Mucosa of descending colon (tissue), 3 donors: ENCODE results near the gene RPS6KB2. TPM values are rescaled to one million over a fixed set of nuclear protein-coding genes. Genes with fewer than 3 reads are reported as not detected.

ENCODE experiments used
- ATAC-seq: fragments of 200-7000 bp; cut with Tn5 transposase; one replicate; pipeline ENCODE4 v1.9.1; 2020; ENCODE audit warnings: mild to moderate bottlenecking, moderate library complexity
- DNase-seq, 3 donors: peaks; one replicate each; pipeline ENCODE4 v3.0.0-alpha.2; 2020
- H3K36me3 ChIP-seq: fragments of 200-600 bp; one replicate; pipeline ENCODE4 v1.8.0; 2021; ENCODE audit warnings: low read depth, mild to moderate bottlenecking
- H3K4me1 ChIP-seq: fragments of 200-600 bp; one replicate; pipeline ENCODE4 v1.8.0; 2021; ENCODE audit warnings: low read depth, mild to moderate bottlenecking
- H3K4me3 ChIP-seq: fragments of 200-600 bp; one replicate; pipeline ENCODE4 v1.8.0; 2021; ENCODE audit warnings: mild to moderate bottlenecking
- H3K9me3 ChIP-seq: fragments of 200-600 bp; one replicate; pipeline ENCODE4 v1.8.0; 2021; ENCODE audit warnings: mild to moderate bottlenecking
- intact Hi-C, 2 donors: fragments of 100-400 bp; cut with DNase I in 1 of 2; cut with micrococcal nuclease in 1 of 2; formaldehyde crosslinking; loops; one replicate each; pipeline versions ENCODE4 v1.11.0 to v1.11.1; 2022; cut with DNase I, micrococcal nuclease
- total RNA-seq, 3 donors: library from RNA; stranded (reverse); fragmentation: NEBNext Ultra II Directional in 2 of 3; extraction: Animal tissue kit (Norgen Biotek cat#: 25700) in 2 of 3; gene quantifications; one replicate each; pipeline versions ENCODE4 v1.2.1 to v1.2.4, GENCODE V29; 2021 to 2023
- TF ChIP-seq, protein P1 (sequence below): fragments of 200-600 bp; IDR thresholded peaks from one replicate; pipeline ENCODE4 v1.8.0; 2022; ENCODE audit warnings: antibody characterized with exemption, mild to moderate bottlenecking
- donor health status: DM: no; HTN: no; CAD: no; lungs with moderate emphysema.
- donor health status: DM: no; HTN: no; CAD: no.
- donor health status: DM: no; HTN: yes; CAD: no.

The RPS6KB2 gene
- total RNA-seq, 3 donors from 2014 or later: 43.1 to 51.6 (median 45.4) TPM

DNA sequence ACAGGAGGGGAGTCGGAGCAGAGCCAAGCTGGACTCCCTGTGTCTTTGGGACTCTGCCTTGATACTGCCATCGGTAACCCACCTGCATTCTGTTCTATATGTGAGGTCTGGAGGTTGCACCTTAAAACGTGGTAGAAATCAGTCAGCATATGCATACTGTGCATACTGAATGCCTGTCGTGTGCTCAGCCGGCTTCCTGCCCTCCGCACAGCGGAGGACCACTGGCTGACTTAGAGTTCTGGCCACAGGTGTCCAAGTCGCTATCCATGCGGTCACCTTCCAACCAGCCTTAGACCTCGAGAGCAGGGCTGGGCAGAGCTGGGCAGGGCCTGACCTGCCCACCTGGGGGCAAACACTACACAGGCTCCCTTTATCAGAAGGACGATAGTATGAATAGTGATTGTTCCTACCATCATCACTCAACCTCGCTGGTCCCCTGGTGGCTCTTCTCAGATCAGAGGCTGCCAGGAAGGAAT is 20.6 kb upstream of the RPS6KB2 start:
- ATAC-seq (no peak), DNase-seq (no peak)
- TF ChIP-seq, protein P1, sequence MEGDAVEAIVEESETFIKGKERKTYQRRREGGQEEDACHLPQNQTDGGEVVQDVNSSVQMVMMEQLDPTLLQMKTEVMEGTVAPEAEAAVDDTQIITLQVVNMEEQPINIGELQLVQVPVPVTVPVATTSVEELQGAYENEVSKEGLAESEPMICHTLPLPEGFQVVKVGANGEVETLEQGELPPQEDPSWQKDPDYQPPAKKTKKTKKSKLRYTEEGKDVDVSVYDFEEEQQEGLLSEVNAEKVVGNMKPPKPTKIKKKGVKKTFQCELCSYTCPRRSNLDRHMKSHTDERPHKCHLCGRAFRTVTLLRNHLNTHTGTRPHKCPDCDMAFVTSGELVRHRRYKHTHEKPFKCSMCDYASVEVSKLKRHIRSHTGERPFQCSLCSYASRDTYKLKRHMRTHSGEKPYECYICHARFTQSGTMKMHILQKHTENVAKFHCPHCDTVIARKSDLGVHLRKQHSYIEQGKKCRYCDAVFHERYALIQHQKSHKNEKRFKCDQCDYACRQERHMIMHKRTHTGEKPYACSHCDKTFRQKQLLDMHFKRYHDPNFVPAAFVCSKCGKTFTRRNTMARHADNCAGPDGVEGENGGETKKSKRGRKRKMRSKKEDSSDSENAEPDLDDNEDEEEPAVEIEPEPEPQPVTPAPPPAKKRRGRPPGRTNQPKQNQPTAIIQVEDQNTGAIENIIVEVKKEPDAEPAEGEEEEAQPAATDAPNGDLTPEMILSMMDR: no peak
- no peaks in the 10 kb centered on the region for H3K36me3 ChIP-seq
- H3K4me3 ChIP-seq: no peak overlapping the region
- peaks cover 5% of the 10 kb centered on the region for H3K4me1 ChIP-seq
- no peaks in the 10 kb centered on the region for H3K9me3 ChIP-seq
- intact Hi-C loops: no loop called here

- Histone ChIP-seq H3K9me3 (no peaks in the 10 kb centered on the region), H3K4me1 (peaks cover 4% of the 10 kb centered on the region), H3K4me3 (no peak overlapping the region), H3K36me3 (no peaks in the 10 kb centered on the region)
- intact Hi-C loops: no loop called here
- ATAC-seq (no peak), DNase-seq (peak in 2 of 3 donors; percentile 34 to 67)
- TF ChIP-seq, protein P1: no peak
These were observed 19.7 kb upstream of the RPS6KB2 start for GRCh38 chr11:67408437-67409200.

GRCh38 chr11:67409261-67409666 is 19.0 kb upstream of the RPS6KB2 start:
- DNase-seq (peak; percentile 56 to 86 (median 70)), ATAC-seq (peak; percentile 62)
- Histone ChIP-seq H3K9me3 (no peaks in the 10 kb centered on the region), H3K4me3 (no peak overlapping the region), H3K36me3 (no peaks in the 10 kb centered on the region), H3K4me1 (peaks cover 4% of the 10 kb centered on the region)
- intact Hi-C loops: no loop called here
- TF ChIP-seq, protein P1: no peak

DNA sequence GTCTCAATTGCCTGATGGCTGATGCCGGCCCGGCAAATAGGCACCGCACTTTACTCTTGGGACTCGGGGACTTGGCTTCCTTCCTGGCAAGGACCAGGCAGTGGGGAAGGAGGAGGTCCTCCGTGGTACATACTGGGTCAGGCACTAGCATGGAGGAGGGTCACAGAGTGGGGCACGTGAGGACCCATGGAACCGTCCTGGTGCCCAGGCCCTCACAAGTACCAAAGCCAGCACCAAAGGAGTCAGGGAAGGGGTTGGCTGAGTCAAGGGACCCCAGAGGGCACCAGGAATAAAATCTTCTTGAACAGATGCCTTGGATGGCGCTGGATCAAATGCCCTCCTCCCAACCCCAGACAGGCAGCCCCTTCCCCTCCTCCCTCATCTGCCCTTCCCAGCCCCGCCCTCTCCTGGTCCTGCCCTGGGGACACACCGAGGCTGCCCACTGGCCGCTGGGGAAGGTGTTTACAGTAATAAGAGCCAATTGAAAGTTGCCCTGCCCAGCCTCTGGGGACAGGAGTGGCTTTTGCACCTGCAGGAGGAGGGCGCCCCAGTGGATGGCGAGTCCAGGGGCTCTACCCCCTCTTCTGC is 18.4 kb upstream of the RPS6KB2 start:
- H3K36me3 ChIP-seq: no peaks in the 10 kb centered on the region
- no peaks in the 10 kb centered on the region for H3K9me3 ChIP-seq
- ATAC-seq (peak; percentile 67), DNase-seq (peak; percentile 67 to 85 (median 73))
- H3K4me3 ChIP-seq: no peak overlapping the region
- TF ChIP-seq, protein P1: no peak
- H3K4me1 ChIP-seq: peaks cover 4% of the 10 kb centered on the region
- intact Hi-C loops: no loop called here

- Histone ChIP-seq H3K36me3 (no peaks in the 10 kb centered on the region), H3K4me3 (no peak overlapping the region), H3K4me1 (peaks cover 10% of the 10 kb centered on the region), H3K9me3 (no peaks in the 10 kb centered on the region)
- ATAC-seq: no peak
- DNase-seq: peak in 1 of 3 donors; percentile 54
- intact Hi-C loops: no loop called here
- TF ChIP-seq, protein P1: no peak
These were observed 17.9 kb upstream of the RPS6KB2 start for GRCh38 chr11:67410369-67410831.
